Ishikawa (cell line): ENCODE results near the gene CABP5.

Experiments
- EP300 ChIP-seq: IDR thresholded peaks from 2 replicates; pipeline ENCODE4 v1.6.1; 2012; ENCODE audit warnings: borderline replicate concordance
- TAF1 ChIP-seq: IDR thresholded peaks from 2 replicates; pipeline ENCODE4 v1.6.1; 2012; ENCODE audit warnings: low read depth, mild to moderate bottlenecking

DNA sequence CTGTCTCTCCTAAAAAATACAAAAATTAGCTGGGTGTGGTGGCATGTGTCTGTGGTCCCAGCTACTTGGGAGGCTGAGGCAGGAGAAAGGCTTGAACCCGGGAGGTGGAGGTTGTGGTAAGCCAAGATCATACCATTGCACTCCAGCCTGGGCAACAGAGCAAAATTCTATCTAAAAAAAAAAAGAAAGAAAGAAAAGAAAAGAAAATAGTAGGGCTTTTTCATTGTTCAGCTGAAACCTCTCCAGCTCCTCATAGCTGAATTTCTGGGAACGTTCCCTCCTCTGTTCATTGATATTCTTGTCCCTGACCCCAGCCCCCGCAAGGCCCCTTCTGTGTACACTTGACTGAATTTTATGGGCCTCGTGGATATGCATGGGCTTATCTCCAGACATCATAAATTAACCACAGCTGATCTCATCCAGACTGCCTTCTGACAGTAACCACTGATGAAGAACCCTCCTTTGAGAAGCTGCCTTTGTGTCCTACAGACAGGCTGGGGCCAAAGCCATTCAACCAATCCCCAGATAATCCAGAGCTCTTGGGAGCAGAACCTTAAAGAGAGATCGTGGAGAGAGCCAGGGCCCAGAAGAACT, 49.6 kb downstream of the CABP5 start, which contains the start of gene ELSPBP1:
- TF ChIP-seq EP300 = no peak
- TF ChIP-seq TAF1 = no peak
